ENCODE results near the gene ULK1. TPM values are rescaled to one million over a fixed set of nuclear protein-coding genes. Genes with fewer than 3 reads are reported as not detected.
"Not testable (repeated sequence)": the region's sequence is repeated elsewhere in the genome, so short reads cannot be mapped to it uniquely, and the experiment has no call there.

ULK1 gene
- total RNA-seq, 4 donors from 2014 or later: 27.9 to 81.2 (median 48.6) TPM

- H3K4me1 ChIP-seq: peaks cover 23 to 33% of the 10 kb centered on the region in 2 donors
- H3K9me3 ChIP-seq: no peaks in the 10 kb centered on the region
- in situ Hi-C loops (cut with MboI; ENCODE audit: low sequenced_read_pairs in 4 of 4): no loop called here
- H3K27me3 ChIP-seq: no peaks in the 10 kb centered on the region
- peak overlapping the region in 1 of 4 donors; percentile 46 for H3K27ac ChIP-seq
- no peaks in the 10 kb centered on the region for H3K36me3 ChIP-seq
- H3K4me3 ChIP-seq: no peak overlapping the region
- ATAC-seq: no peak
- intact Hi-C loops (cut with DNase I; ENCODE audit: low total_unique reads): no loop called here
- no peak for DNase-seq
- TF ChIP-seq POLR2A (IDR thresholded peaks at IDR 0.05) (no peak), CTCF (IDR thresholded peaks at IDR 0.05 in 4 of 5, conservative IDR thresholded peaks at IDR 0.05 in 1 of 5) (no peak)
These were observed 64.7 kb downstream of the ULK1 start for GRCh38 chr12:131959116-131959515.

DNA sequence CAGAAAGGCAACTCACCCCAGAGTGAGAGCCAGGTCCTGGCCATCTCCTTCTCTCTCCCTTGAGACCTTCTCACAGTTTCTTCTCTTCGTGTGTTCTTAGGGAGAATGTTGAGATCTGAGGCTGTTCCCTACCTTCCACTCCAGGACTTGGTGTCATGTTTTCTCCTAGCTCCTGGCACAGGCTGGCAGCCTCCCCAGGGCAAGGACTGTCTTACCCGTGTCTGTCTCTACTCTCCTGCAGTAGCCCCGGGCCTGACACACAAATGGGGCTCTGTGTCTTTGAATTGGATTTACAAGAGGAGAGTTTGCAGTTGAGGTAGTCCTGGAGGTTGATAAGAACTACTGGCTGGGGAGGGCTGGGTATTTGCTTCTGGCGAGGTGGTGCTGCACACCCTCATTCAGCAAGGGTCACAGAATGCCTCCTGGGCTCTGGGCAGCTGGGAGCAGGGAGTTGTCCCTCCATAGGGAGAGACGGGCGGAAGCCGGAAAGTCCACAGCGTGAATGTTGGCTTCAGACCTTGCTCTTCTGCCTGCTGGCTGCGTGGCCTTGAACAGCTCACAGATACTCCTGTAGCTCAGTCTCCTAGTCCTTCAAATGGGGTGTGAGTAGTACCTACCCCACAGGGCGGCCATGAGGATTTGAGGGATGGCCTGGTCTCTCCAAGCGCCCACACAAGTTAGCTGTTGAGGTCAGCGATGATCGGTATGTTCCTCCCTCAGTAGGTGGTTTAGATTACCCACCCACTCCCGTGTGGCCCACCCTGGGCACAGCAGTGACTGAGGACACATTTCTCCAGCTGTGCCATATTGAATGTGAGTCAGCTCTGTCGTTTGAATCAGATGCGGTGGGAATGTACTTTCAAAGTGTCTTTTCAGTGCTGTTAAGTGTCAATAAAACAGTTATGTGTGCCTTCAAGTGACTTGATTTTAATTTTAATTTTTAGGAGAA is 65.5 kb downstream of the ULK1 start:
- Histone ChIP-seq H3K4me1 (peaks cover 23 to 33% of the 10 kb centered on the region in 2 donors), H3K27me3 (no peaks in the 10 kb centered on the region), H3K9me3 (no peaks in the 10 kb centered on the region), H3K36me3 (no peaks in the 10 kb centered on the region), H3K27ac (peak overlapping the region in 1 of 4 donors; percentile 46), H3K4me3 (peak overlapping the region in 1 of 4 donors; percentile 4)
- intact Hi-C loops (cut with DNase I; ENCODE audit: low total_unique reads) (no loop called here), in situ Hi-C loops (cut with MboI; ENCODE audit: low sequenced_read_pairs in 4 of 4) (no loop called here)
- TF ChIP-seq CTCF (IDR thresholded peaks at IDR 0.05 in 4 of 5, conservative IDR thresholded peaks at IDR 0.05 in 1 of 5): no peak
- TF ChIP-seq POLR2A (IDR thresholded peaks at IDR 0.05): no peak
- peak in 1 of 2 donors; percentile 56 for ATAC-seq
- DNase-seq: no peak

GRCh38 chr12:131960590-131961325 is 66.3 kb downstream of the ULK1 start:
- H3K4me3 ChIP-seq; H3K9me3 ChIP-seq; DNase-seq; H3K36me3 ChIP-seq; H3K27me3 ChIP-seq; in situ Hi-C loops (cut with MboI; ENCODE audit: low sequenced_read_pairs in 4 of 4); intact Hi-C loops (cut with DNase I; ENCODE audit: low total_unique reads); H3K27ac ChIP-seq; ATAC-seq: not testable (repeated sequence)
- peaks cover 27 to 39% of the 10 kb centered on the region in 2 donors for H3K4me1 ChIP-seq

- in situ Hi-C loops (cut with MboI; ENCODE audit: low sequenced_read_pairs in 4 of 4); intact Hi-C loops (cut with DNase I; ENCODE audit: low total_unique reads); H3K4me3 ChIP-seq; H3K36me3 ChIP-seq; H3K27me3 ChIP-seq; ATAC-seq; DNase-seq; H3K27ac ChIP-seq; H3K9me3 ChIP-seq: not testable (repeated sequence)
- peaks cover 32 to 41% of the 10 kb centered on the region in 2 donors for H3K4me1 ChIP-seq
These were observed 66.9 kb downstream of the ULK1 start for GRCh38 chr12:131961328-131961727.

DNA sequence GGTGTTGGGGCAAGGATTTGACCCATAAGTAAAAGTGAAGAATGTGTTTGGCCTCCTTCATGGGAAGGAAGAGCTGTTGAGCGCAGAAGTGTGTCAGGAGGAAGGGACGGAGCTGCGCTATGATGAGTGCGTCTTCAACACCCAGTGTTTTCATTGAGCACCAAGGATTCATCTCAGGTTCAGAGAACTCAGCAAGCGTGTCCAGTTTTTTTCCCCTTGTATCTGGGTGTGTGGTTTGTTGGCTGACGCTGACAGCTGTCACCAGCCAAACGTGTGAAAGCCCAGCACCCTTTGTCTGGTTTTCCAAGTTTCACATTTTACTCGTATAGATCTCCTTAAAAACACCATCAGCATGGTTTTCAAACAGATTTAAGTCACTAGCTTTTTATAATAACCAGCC is 67.6 kb downstream of the ULK1 start:
- TF ChIP-seq POLR2A (IDR thresholded peaks at IDR 0.05) (no peak), CTCF (IDR thresholded peaks at IDR 0.05 in 4 of 5, conservative IDR thresholded peaks at IDR 0.05 in 1 of 5) (no peak)
- H3K27ac ChIP-seq: no peak overlapping the region
- no peak for DNase-seq
- in situ Hi-C loops (cut with MboI; ENCODE audit: low sequenced_read_pairs in 4 of 4) (no loop called here), intact Hi-C loops (cut with DNase I; ENCODE audit: low total_unique reads) (no loop called here)
- peaks cover 32 to 38% of the 10 kb centered on the region in 2 donors for H3K4me1 ChIP-seq
- no peak for ATAC-seq
- H3K27me3 ChIP-seq: no peaks in the 10 kb centered on the region
- no peaks in the 10 kb centered on the region for H3K9me3 ChIP-seq
- no peak overlapping the region for H3K4me3 ChIP-seq
- no peaks in the 10 kb centered on the region for H3K36me3 ChIP-seq
